Tibial nerve (tissue), 4 donors: ENCODE results near the gene MT1H. TPM values are rescaled to one million over a fixed set of nuclear protein-coding genes. Genes with fewer than 3 reads are reported as not detected.
"Not testable (repeated sequence)": the region's sequence is repeated elsewhere in the genome, so short reads cannot be mapped to it uniquely, and the experiment has no call there.

ENCODE experiments used
- DNase-seq, 2 donors: peaks; one replicate each; pipeline ENCODE4 v3.0.0-alpha.2; 2019; ENCODE audit warnings: low spot score in 2 of 2
- H3K27ac ChIP-seq, 4 donors: fragments of 200-600 bp; sonication (generic) in 3 of 4; one replicate each; pipeline ENCODE4 v1.5.1; 2017 to 2019; ENCODE audit warnings: mild to moderate bottlenecking in 1 of 4
- H3K27me3 ChIP-seq, 2 donors: fragments of 200-600 bp; sonication (generic) in 1 of 2; one replicate each; pipeline versions ENCODE4 v1.5.1 to v1.6.0; 2017 to 2019
- H3K36me3 ChIP-seq, 3 donors: fragments of 200-600 bp; sonication (generic); one replicate each; pipeline ENCODE4 v1.5.1; 2018 to 2019
- H3K4me1 ChIP-seq, 4 donors: fragments of 200-600 bp; sonication (generic) in 3 of 4; one replicate each; pipeline ENCODE4 v1.5.1; 2017 to 2019
- H3K4me3 ChIP-seq, 4 donors: fragments of 200-600 bp; sonication (generic) in 3 of 4; one replicate each; pipeline ENCODE4 v1.5.1; 2017 to 2019; ENCODE audit warnings: mild to moderate bottlenecking in 1 of 4, moderate library complexity in 1 of 4
- H3K9me3 ChIP-seq, 4 donors: fragments of 200-600 bp; sonication (generic) in 3 of 4; one replicate each; pipeline ENCODE4 v1.5.1; 2017 to 2019
- EP300 ChIP-seq, 2 donors: sonication (generic); formaldehyde crosslinking; IDR thresholded peaks; one replicate each; pipeline ENCODE4 v1.6.1; 2017; ENCODE audit warnings: antibody characterized with exemption in 2 of 2, mild to moderate bottlenecking in 1 of 2
- POLR2A ChIP-seq, 2 donors: fragments of 450-650 bp; IDR thresholded peaks; one replicate each; pipeline ENCODE4 v1.6.1; 2017; ENCODE audit warnings: antibody characterized with exemption in 2 of 2, mild to moderate bottlenecking in 2 of 2, moderate library complexity in 2 of 2
- WGBS, 2 donors: methylation state at CpG; one replicate each; pipeline ENCODE4 v1.1.5; 2018; 5-methylcytosine and 5-hydroxymethylcytosine counted together
- total RNA-seq, 4 donors: library from RNA; depleted of rRNA; stranded (reverse); fragments of >200 nt; gene quantifications; one replicate each; pipeline ENCODE4 v1.1.0, GENCODE V29; 2016
- TF ChIP-seq, protein P1 (sequence below), 5 experiments: fragments of 200-600 bp in 3 of 5; fragments of 450-650 bp in 2 of 5; sonication (generic) in 3 of 5; IDR thresholded peaks; one replicate each; pipeline ENCODE4 v1.5.1; 2016 to 2019; ENCODE audit warnings: antibody characterized with exemption in 5 of 5, mild to moderate bottlenecking in 3 of 5, moderate library complexity in 2 of 5

The MT1H gene
- total RNA-seq, 4 donors from 2014 or later: 2.4 to 5.1 TPM; not detected in 2

- DNase-seq: no peak
- H3K36me3 ChIP-seq: no peaks in the 10 kb centered on the region
- H3K4me1 ChIP-seq: peaks cover 0 to 30% (median 9%) of the 10 kb centered on the region in 4 donors
- H3K27me3 ChIP-seq: peaks cover 0 to 94% of the 10 kb centered on the region in 2 donors
- H3K9me3 ChIP-seq: no peaks in the 10 kb centered on the region
- H3K4me3 ChIP-seq: no peak overlapping the region
- WGBS, 2 donors: 27 to 36% methylated on average over 18 to 19 of the region's 19 CpGs
- H3K27ac ChIP-seq: no peak overlapping the region
- TF ChIP-seq EP300 (IDR thresholded peaks at IDR 0.05): no peak
- TF ChIP-seq, protein P1, sequence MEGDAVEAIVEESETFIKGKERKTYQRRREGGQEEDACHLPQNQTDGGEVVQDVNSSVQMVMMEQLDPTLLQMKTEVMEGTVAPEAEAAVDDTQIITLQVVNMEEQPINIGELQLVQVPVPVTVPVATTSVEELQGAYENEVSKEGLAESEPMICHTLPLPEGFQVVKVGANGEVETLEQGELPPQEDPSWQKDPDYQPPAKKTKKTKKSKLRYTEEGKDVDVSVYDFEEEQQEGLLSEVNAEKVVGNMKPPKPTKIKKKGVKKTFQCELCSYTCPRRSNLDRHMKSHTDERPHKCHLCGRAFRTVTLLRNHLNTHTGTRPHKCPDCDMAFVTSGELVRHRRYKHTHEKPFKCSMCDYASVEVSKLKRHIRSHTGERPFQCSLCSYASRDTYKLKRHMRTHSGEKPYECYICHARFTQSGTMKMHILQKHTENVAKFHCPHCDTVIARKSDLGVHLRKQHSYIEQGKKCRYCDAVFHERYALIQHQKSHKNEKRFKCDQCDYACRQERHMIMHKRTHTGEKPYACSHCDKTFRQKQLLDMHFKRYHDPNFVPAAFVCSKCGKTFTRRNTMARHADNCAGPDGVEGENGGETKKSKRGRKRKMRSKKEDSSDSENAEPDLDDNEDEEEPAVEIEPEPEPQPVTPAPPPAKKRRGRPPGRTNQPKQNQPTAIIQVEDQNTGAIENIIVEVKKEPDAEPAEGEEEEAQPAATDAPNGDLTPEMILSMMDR (IDR thresholded peaks at IDR 0.05): no peak
- no peak for TF ChIP-seq POLR2A (IDR thresholded peaks at IDR 0.05)
These were observed 416 bp downstream of the MT1H start for GRCh38 chr16:56669840-56670619.

DNA sequence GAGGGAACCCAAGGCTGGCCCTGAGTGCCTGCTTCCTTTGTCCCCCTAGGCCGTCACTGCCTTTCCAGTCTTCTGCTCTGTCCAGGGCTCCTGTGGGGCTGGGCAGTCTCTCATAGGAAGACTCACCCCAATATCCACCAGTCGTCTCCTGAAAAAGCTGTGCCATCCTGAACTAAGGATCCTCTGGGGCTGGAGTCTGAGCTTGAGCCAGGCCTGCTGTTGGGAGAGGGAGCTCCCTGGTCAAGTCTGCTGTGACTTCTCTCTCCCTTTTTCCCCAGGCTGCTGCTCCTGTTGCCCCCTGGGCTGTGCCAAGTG lies 963 bp downstream of the MT1H start:
- 79% methylated on average over 2 of the region's 2 CpGs; no CpG with 5 or more reads in 1 of the 2 donors for WGBS, 2 donors
- DNase-seq: no peak
- H3K27me3 ChIP-seq: peaks cover 0 to 95% of the 10 kb centered on the region in 2 donors

DNA sequence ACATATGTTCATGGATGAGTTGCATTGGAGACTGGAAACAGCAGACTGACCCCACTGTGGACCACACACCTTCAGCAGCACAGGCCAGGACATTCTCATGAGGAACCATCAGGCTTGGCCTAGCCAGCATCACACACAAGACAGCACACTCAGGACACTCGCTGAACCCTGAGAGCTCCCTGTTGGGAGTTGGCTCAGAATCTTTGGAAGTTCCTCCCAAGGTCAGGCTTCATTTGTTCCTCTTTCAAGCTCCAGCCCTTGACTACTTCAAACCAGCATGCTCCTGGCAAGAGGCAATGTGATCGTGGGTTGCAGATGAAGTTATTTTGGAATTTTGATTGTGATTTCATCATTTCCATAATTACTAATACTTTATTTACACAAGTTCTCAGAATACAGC lies 2.1 kb downstream of the MT1H start:
- DNase-seq, H3K27ac ChIP-seq, H3K9me3 ChIP-seq, H3K4me3 ChIP-seq, H3K36me3 ChIP-seq: not testable (repeated sequence)
- 60 to 62% methylated on average over 2 of the region's 2 CpGs for WGBS, 2 donors
- Histone ChIP-seq H3K4me1 (peaks cover 0 to 39% (median 14%) of the 10 kb centered on the region in 4 donors), H3K27me3 (peaks cover 0 to 95% of the 10 kb centered on the region in 2 donors)
- peak in 1 of 2 donors; percentile 27 for TF ChIP-seq EP300 (IDR thresholded peaks at IDR 0.05)

More for the DNA sequence above, 963 bp downstream of the MT1H start:
- peaks cover 0 to 33% (median 9%) of the 10 kb centered on the region in 4 donors for H3K4me1 ChIP-seq
- TF ChIP-seq, protein P1 (IDR thresholded peaks at IDR 0.05): no peak
- TF ChIP-seq POLR2A (IDR thresholded peaks at IDR 0.05) (no peak), EP300 (IDR thresholded peaks at IDR 0.05) (no peak)
- no peaks in the 10 kb centered on the region for H3K9me3 ChIP-seq
- H3K4me3 ChIP-seq: no peak overlapping the region
- no peak overlapping the region for H3K27ac ChIP-seq
- H3K36me3 ChIP-seq: no peaks in the 10 kb centered on the region

GRCh38 chr16:56672171-56672570 lies 2.6 kb downstream of the MT1H start:
- H3K9me3 ChIP-seq, H3K4me3 ChIP-seq, H3K27ac ChIP-seq, H3K36me3 ChIP-seq, DNase-seq: not testable (repeated sequence)
- Histone ChIP-seq H3K27me3 (peaks cover 0 to 91% of the 10 kb centered on the region in 2 donors), H3K4me1 (peaks cover 0 to 39% (median 14%) of the 10 kb centered on the region in 4 donors)
- WGBS, 2 donors: 68 to 84% methylated on average over 3 of the region's 3 CpGs

DNA sequence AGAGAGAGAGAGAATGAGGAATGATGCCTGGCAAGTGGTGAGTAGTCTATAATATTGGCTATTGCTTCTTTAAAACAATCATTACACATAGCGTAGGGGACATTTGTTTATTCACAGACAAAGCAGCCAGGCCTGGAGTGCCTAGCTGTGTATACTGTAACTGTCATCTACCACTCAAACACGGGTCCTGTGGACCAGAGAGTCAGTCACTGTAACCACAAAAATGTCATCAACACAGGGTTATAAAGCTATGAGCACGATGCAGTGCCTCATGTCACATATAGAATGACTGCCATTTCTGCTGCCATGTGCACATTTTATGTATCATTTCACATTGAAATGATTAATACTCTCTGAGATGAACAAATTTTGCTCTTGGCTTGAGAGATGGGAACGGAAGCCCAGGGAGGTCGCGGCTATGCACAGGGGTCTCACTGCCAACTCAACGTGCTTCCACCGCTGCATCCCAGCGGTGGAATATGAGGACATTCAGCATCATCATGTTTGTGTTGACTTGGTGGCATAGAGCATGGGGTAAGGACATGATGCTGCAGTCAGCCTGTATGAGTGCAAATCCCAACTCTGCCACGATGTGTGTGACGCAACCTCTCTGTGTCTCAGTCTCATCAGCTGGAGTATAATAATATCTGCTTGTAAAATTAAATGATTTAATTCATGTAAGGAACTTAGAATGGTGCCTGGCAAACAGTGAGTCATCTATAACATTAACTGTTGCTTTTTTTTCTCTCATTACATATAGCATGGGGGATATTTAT lies 3.3 kb downstream of the MT1H start:
- H3K4me3 ChIP-seq: no peak overlapping the region
- WGBS, 2 donors: 82 to 86% methylated on average over 11 of the region's 11 CpGs
- peaks cover 0 to 83% of the 10 kb centered on the region in 2 donors for H3K27me3 ChIP-seq
- TF ChIP-seq, protein P1 (IDR thresholded peaks at IDR 0.05): no peak
- TF ChIP-seq EP300 (IDR thresholded peaks at IDR 0.05) (no peak), POLR2A (IDR thresholded peaks at IDR 0.05) (no peak)
- H3K9me3 ChIP-seq: no peaks in the 10 kb centered on the region
- DNase-seq: no peak
- H3K36me3 ChIP-seq: no peaks in the 10 kb centered on the region
- H3K27ac ChIP-seq: no peak overlapping the region
- H3K4me1 ChIP-seq: peaks cover 0 to 31% (median 11%) of the 10 kb centered on the region in 4 donors

- Histone ChIP-seq H3K27me3 (peaks cover 0 to 74% of the 10 kb centered on the region in 2 donors), H3K4me1 (peaks cover 0 to 23% (median 9%) of the 10 kb centered on the region in 4 donors), H3K9me3 (no peaks in the 10 kb centered on the region), H3K4me3 (no peak overlapping the region), H3K36me3 (no peaks in the 10 kb centered on the region), H3K27ac (no peak overlapping the region)
- WGBS, 2 donors: 47 to 54% methylated on average over 12 of the region's 12 CpGs
- TF ChIP-seq POLR2A (IDR thresholded peaks at IDR 0.05): no peak
- TF ChIP-seq, protein P1 (IDR thresholded peaks at IDR 0.05): peak; percentile 27 to 65 (median 42)
- TF ChIP-seq EP300 (IDR thresholded peaks at IDR 0.05): peak in 1 of 2 donors; percentile 21
- DNase-seq: no peak
These were observed 4.3 kb downstream of the MT1H start for GRCh38 chr16:56673921-56674320.

GRCh38 chr16:56674570-56674969 lies 5.0 kb downstream of the MT1H start:
- not testable (repeated sequence) for H3K9me3 ChIP-seq, H3K27ac ChIP-seq, DNase-seq, H3K36me3 ChIP-seq, H3K4me3 ChIP-seq
- peaks cover 0 to 67% of the 10 kb centered on the region in 2 donors for H3K27me3 ChIP-seq
- 88 to 90% methylated on average over 6 of the region's 6 CpGs for WGBS, 2 donors
- H3K4me1 ChIP-seq: peaks cover 0 to 16% (median 7%) of the 10 kb centered on the region in 4 donors
